ENCODE results near the gene ZNF669.
"Not testable (repeated sequence)": the region's sequence is repeated elsewhere in the genome, so short reads cannot be mapped to it uniquely, and the experiment has no call there.

ZNF669 gene

DNA sequence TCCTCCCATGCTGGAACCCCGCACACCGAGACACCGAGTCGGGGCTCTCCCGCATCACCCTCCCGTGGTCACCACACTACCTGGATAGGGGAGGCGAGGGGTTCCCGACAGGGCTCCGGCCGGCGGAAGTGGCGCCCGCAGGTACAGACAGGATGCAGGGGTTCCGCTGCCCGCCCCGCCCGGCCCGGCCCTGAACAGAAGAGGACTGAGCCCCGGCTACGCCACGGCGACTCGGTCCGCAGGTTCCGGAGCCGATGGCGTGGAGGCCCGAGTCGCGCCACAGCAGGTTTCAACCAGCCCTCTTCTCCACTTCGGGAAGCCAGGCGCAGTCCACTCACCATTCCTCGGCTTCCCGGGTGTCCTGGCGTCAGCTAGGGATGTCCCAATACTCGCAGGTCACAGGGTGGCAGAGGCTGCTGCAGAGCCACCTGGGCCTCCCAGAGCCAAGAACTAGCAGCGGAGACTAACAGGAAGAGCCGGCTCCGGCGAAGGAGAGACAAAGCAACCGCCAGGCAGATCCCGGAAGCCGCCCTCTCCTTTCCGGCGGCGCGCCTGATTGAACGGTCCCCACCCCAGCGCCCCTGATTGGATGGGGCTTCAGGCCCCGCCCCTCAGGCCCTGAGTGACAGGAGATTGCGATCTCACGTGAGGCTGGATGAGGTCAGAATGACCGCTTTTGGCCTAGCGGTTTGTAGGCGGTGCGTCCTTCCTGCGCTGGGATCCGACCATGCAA, at the start of gene ZNF669:
Gene ZNF669, minus strand, starts transcription at position 498 of the 733 bp plus-strand sequence. Its CDS starts 157 bp downstream, at position 341.
- peak; percentile 95 for DNase-seq

DNA sequence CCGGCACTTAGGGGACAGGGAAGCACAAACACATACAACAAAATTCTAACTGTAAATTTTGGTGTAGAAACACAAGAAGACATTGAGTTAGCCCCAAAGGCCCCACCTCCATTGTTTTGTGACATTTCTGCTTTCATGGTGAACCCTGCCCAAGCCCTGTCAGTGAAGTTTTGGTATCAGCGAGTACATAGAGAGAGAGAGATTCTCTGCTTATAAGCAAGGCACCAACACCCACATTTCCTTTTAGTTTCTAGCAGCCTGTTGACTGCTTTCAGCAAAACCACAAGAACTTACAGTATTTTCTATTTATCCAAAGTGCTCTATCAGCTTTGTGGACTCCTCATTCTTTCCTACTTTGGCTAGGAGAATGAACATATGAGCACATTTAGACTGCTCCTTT, 43.6 kb upstream of the ZNF669 start:
- no peak for DNase-seq

DNA sequence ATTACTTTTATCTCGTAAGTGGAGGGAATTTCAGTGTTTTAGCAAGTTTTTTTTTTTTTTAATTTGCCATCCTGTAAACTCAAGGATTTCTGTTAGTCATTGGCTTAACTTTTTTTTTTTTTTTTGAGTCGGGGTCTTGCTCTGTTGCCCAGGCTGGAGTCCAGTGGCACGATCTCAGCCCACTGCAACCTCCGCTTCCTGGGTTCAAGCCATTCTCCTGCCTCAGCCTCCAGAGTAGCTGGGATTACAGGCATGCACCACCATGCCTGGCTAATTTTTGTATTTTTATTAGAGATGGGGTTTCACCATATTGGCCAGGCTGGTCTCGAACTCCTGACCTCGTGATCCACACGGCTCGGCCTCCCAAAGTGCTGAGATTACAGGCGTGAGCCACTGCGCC, 43.0 kb upstream of the ZNF669 start:
- not testable (repeated sequence) for DNase-seq

DNA sequence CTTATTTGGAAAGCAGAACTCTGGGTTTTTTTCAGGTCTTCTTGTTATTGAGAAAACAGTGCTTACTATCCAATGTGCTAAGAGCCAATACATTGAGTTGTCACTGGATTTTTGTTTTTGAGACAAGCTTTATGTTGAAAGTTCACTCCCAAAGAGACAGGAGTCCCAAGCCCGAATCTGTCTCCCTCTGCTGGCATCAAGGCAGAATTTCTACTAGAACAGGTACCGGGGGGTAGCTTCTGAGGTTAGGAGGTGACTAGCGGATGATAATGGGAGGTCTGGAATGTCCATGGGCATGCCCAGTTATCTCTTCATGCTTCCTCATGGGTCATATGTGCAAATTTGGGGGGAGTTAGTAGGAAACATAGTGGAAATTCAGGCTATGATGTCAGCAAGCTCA, 42.5 kb upstream of the ZNF669 start:
- no peak for DNase-seq

DNA sequence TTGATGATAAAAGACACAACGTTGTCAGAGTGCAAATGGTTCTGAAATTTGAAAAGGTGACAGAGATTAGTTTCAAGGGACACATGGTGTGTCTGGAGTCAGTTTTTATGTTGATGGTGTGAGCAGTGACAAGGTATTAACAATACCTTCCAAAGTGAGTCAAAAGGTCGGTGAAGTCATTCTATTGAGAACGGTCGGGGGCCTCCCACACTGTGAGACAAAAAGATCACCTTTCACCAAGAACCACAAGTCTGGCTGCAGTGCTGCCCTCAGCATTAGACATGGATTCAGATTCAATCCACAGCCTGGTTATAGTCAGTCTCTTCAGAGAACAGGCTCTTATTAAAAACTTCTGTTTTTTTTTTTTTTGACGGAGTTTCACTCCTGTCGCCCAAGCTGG, 41.1 kb upstream of the ZNF669 start:
- DNase-seq, result no peak

DNA sequence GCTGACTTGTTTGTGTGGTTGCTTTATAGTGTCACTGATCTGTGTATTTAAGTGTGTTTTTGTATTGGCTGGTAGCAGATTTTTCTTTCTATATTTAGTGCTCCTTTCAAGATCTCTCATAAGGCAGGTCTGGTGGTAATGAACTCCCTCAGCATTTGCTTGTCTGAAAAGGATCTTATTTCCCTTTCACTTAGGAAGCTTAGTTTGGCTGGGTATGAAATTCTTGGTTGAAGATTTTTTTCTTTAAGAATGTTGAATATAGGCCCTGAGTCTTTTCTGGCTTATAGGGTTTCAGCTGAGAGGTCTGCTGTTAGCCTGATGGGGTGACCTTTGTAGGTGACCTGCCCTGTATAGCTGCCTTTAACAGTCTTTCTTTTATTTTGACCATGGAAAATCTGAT, 35.4 kb upstream of the ZNF669 start:
- not testable (repeated sequence) for DNase-seq

DNA sequence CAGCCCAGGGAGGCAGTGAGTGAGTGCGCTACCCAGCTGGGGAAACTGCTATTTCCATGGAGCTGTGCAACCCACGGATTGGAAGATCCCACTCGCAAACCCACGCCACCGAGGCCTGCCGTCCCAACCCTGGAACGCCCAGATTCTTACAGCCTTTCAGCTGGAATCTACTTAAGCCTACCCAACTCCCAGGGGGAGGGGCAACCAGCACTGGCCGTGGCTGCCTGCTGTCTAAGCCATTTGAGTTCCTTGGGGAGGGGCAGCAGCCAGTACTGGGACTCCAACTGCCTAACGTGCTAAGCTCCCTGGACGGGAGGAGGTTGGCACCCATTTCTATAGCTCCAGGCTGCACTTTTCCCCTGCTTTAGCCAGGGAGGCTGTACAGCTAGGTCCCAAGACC, 27.1 kb upstream of the ZNF669 start:
- no peak for DNase-seq

DNA sequence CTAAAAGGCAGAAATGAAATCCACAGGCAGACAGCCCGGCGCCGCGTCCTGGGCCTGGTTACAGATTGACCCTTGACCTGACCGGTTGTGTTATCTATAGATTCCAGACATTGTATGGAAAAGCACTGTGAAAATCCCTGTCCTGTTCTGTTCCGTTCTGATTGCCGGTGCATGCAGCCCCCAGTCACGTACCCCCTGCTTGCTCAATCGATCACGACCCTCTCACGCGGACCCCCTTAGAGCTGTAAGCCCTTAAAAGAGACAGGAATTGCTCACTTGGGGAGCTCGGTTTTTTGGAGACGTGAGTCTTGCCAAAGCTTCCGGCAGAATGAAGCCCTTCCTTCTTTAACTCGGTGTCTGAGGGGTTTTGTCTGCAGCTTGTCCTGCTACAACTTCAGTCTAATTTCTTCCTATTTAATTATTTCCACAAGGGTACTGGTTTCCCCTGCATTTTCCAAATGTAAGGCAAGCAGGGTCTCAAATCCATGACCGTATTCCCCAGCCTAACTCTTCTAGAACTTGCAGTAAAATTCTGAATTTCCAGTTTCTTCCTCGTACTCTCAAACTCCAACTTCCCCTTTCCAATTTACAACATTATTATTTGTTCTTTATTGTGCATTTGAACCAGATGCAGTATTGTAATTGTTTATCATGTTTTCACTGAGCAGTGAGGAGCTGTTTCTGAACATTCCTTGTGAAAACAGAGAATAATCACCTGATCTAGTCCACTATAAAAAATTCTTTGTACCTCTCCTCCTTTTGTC, 23.5 kb upstream of the ZNF669 start:
- DNase-seq, result not testable (repeated sequence)

DNA sequence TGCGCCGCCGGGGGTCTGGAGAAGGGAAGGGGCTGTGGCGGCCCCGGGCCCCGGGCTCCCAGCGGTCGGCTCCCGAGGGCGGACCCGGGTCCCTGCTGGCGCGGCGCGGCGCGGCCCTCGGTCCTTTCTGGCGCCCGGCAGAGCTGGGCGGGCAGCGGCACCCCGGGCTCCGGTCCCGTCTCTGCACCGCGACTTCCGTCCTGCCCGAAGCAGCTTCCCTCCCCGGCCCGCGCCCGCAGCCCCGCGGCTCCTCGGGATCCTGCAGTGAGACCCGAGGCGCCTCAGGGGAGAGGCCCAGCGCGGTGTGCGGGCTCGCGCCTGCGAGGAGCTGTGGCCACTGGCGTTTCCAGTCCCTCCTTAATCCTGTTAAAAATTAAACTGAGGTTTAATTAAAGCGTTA, 22.4 kb upstream of the ZNF669 start:
- not testable (repeated sequence) for DNase-seq

DNA sequence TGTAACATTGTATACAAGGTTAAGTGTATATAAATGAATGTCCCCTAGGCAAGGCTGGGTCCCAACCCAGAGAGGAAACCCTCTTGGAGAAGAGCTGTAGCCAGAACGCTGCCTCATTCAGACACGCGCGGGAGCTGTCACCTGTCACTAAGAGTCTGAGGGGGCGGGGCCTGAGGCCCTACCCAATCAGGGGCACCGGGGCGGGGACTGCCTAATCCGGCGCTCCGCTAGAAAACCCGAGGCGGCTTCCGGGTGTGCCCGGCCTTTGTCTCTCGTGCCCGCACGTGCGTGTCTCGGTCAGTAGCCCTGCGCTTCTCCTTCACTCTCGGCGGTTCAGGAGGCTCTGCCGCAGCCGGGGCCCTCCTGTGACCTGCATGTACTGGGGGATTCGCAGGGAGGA, 22.0 kb upstream of the ZNF669 start:
- not testable (repeated sequence) for DNase-seq

DNA sequence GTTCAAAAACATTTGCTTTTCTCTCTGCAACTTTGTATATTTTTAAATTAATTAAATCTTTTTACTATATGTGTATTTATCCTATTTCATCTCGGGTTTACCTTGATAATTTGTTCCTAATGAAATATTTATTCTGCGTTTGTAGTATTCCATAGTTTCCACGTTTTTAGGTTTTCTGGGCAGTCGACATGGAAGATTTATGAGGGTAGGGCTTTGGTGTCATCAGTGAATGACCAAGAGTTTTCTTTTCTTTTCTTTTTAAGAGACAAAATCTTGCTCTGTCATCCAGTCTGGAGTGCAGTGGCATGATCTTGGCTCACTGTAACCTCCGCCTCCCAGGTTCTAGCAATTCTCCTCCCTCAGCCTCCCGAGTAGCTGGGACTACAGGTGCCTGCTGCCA, 17.2 kb upstream of the ZNF669 start:
- no peak for DNase-seq

DNA sequence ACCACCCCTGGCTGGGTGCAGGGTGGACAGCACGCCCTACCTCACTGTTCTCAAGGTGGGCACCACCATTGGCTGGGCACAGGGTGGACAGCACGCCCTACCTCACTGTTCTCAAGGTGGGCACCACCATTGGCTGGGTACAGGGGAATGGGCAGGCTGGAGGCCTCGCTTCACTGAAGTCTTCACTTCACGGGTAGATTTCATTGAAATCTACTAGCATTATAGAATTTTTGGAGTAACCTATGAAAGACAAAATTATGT, 16.2 kb upstream of the ZNF669 start:
- not testable (repeated sequence) for DNase-seq

DNA sequence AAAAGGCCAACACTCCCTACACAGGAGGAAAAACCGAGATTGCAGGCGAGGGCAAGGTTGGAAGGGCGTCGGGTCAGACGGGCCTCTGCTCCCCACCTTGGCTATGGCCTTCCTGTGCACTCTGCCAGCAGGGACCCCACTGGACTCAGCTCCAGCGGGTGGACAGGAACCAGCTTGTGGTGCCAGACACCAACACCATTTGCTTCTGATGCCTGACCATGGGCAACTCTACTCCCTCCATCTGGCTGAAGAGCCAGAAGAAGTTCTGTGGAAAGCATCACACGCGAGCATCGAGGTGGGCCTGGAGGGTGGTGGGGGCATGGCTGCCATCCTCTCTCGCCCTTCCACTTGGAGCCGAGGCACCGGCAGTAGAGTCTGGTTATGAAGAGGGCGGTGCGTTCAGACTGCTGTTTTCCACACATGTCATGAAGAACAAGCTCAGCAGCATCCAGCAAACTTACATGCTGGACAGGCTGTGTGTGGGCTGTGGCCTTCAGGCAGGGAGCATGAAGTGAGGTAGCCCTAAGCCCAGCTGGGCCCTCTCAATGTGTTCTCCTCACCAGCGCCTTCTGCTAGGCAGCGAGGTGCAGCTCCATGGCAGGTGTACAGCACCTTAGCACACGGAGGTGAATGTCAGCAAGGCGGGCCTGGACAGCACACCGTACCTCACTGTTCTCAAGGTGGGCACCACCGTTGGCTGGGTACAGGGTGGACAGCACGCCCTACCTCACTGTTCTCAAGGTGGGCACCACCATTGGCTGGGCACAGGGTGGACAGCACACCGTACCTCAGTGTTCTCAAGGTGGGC, 15.6 kb upstream of the ZNF669 start:
- DNase-seq, result no peak

DNA sequence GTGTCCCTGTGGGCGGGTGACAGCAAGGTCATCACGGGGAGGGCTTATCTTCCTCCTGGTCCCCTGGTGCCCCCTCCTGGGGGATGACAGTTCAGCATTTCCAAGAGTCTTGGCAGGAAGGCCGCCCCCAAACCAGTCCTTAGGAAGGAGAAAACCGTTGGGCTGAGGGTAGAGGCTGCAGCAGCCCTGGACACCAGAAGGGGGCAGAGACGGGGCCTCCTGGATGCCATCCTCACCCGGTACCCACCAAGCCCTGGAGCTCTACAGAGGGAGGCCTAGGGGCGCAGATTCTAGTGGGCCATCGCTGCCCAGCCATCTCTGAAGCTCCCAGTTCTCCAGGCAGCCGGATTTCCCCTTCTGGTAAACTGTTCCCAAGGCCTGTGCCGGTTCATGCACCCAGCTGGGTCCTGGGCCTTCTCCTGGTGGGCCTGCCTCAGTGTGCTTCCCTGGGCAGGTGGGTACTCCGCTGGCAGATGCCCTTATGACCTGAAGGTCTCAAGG, 14.8 kb upstream of the ZNF669 start:
- DNase-seq, result no peak

DNA sequence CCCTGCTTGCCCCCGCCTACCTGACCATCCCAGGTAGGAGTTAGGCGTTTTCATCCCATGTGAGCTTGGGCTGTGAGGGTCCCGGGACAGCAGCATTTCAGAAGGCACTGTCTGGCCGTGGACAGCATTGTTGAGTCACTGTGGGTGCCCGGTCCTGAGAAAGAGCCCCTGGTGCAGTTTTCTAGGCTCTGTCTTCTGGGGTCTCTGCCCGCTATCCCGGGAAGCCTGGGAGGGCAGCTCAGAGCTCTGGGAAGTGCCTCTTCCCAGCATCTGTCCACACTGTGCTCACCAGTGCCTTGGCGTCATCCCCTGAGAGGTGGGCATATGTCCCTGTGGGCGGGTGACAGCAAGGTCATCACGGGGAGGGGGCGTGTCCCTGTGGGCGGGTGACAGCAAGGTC, 11.4 kb upstream of the ZNF669 start:
- no peak for DNase-seq

DNA sequence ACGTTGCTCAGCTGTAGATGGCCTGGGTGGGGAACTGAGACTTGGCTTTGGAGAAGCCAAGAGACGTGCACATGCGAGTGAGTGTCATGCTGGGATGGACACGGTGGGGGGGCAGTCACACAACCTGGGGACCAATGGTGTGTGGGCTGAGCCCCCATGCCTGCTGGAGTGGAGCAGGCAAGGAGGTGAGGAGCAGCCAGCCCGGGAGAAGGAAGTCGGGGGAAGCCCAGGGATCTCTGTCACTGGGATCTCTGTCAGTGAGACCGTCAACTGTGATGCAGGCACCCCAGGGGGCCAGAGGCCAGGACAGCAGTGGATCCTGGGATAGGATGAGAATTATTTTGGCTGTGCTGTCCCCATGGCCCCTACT, 11.0 kb upstream of the ZNF669 start:
- DNase-seq, result no peak

DNA sequence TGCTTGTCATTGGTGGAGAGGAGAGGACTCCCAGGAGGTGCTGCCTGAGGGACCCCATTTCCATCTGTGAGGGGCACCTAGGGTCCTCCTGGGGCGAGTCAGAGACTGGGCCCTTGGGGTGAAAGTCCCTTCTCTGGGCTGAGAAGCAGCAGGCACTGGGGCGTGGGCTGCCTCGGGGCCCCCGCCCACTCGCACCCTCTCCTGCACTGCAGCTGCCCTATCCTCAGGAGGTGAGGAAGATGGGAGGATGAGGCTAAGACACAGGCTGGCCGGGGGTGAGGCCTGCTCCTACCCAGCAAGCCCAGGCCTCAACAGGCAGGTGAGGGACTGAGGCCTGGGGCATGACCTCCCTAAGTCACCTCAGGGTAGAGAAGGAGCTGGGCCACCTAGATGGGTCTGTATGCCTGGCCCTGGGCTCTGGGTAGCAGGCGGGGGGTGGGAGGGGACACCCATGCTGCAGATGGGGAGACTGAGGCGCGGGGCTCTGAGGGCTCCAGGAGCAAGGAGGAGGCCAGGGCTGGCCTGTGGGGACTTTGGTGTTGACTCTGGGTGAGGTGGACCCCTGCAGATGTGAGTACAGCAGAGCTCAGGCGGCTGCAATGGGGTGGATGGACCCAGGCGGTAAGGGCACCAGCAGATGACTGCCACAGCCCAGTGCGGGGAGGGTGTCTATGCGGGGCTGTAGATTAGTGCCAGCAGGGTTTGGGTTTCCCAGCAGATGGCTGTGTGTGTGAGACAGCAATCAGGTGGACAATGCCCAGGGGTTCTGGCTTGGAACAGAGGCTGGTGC, 10.4 kb upstream of the ZNF669 start:
- no peak for DNase-seq

DNA sequence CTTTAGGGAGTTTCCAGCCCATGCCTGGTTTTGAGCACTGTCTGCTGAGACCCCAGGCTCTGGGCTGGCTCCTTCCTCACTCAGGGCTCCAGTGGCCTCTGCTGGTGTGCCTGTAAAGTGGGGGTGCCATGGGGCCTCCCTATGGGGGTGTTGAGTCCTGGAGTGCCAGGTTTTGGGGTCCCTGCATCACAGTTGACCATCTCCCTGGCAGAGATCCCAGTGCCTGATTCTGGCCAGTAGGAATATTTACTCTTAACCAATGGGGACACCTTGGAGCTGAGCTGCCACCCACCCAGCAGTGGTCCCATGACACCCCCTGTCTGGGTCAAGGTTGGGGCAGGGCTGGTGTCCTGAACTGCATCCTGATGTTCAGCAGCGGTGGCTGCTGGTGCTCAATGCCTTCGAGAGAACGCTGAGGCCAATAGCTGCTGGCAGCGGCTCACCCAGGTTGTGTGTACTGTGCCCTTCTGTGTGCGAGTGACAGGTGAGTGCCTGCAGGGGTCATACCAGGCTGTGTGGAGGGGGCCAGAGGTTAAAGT, 9.6 kb upstream of the ZNF669 start:
- DNase-seq, result no peak

DNA sequence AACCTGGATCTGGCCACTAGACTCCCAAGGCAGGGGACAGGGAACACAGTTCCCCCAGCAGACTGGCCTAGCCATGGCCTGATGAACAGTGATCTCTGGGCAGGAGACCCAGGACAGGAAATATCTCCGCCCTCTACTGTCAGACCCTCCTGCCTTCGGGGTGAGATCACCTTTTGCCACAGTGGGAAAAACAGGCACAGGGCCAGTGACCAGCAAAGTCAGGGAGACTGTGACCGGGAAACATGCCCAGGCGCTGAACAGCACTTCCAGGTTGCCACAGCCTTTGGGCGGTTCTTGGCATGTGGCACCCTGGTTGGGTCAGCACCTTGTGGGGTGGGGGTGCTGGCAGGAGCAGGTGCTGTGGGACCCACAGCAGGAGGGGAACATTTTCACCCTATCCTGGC, 8.9 kb upstream of the ZNF669 start:
- no peak for DNase-seq

DNA sequence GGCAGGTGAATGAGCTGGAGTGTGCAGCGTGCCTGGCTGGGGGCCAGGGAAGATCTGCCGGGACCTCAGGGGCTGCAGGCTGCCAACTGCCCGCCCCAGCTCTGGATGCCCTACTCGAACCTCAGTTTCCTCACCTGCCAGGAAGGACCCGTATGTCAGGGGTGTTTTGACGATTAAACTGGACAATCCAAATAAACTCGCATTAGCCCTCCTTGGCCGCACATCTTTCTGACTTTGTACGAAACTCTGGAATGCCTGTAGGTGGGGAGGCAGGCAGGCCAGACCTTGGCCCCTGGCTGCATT, 8.3 kb upstream of the ZNF669 start:
- DNase-seq, result no peak

DNA sequence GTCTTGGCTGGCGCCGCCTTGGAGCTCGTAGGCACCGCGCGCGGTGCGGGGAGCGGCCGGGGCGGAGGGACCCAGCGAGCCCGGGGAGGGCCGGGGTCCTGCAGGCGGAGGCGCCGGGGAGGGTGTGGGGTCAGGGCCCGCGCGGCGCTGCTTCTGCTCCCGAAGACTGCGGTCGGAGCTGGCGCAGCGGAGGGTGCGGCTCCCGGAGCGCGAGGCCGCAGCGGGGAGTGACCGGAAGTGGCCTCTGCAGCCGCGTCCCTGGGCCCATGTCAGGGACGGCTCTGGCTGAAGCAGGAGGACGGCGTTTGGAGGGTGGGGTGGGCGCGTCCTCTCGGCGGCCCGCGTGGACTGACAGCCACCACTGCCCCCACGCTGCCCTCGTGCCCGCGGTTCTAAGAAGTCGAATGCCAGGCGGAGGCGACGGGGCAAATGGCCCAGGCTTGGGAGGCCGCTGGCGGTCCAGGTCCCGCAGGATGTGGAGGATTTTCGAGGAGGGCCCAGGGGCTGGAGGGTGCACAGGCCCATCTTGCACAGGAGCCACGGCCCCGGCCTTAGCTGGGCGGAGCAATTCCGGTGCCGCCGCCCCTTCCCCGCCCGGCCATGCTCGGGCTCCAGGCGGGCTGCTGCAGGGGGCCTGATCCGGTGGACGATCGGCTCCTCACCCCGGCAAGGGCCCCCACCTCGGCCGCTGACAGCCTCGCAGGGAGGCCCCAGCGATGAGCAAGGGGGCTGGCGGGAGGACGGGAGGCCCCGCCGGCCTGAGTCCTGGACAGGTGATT, 7.7 kb upstream of the ZNF669 start:
- no peak for DNase-seq

DNA sequence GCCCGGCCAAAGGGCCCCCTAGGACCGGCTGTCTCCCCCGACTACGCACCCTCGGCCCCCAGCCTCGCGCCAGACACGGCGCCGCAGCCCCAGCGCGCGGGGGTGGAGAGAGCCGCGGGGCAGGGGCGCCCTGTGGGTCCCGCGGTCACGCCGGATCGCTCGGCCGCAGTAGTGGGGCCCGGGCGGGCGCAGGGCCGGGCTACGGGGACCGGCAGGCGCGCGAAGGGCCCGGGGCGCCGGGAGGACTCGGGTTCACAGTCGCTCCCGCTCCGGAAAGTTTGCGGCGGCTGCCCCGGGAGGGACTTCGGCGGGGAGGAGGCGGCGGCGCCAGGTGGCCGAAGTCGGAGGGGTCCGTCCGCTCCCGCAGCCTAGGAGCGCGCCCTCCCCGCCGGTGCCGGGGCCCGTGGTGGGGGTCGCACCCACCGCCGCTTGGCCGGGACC, 7.1 kb upstream of the ZNF669 start:
- DNase-seq, result no peak

All from stimulated activated CD4-positive, alpha-beta T cell treated with anti-CD3 and anti-CD28 coated beads, Interleukin-4, amount 100 ng/mL, for 24 hours (primary cell).